K562 (cell line): ENCODE data around the gene CCNB1IP1. TPM values are rescaled to one million over a fixed set of nuclear protein-coding genes. Genes with fewer than 3 reads are reported as not detected.

Source experiments
- ATAC-seq: fragments of 200-7000 bp; cut with Tn5 transposase; 3 replicates; pipeline ENCODE4 v1.9.1; 2020; ENCODE audit warnings: moderate library complexity
- BruUV-seq: library from RNA; stranded (reverse); fragments of 400-500 nt; replicated peaks from 2 replicates; lab custom pipeline; 2021; lab: Mats Ljungman, UMichigan
- CTCF ChIA-PET: fragments of 300-600 bp; formaldehyde crosslinking; extraction: SDS; loops from one replicate; lab custom pipeline; 2021; ENCODE audit warnings: low intra/inter-chr PET ratio; lab: Yijun Ruan, JAX
- POLR2A ChIA-PET: fragments of 300-600, 350-650 bp; sonication (Branson Sonifier 250); formaldehyde crosslinking; extraction: SDS; loops from one replicate; lab custom pipeline; 2021; ENCODE audit warnings: antibody characterized with exemption, inconsistent platforms; lab: Yijun Ruan, JAX
- DNase-seq, 4 experiments: peaks; one replicate each; pipeline versions ENCODE4 v3.0.0 to v3.0.0-alpha.2; 2011 to 2018; ENCODE audit warnings: low spot score in 3 of 4, mixed read lengths in 3 of 4; ENCODE audit errors: extremely low read depth in 1 of 4
- FAIRE-seq: peaks from 2 replicates; lab custom pipeline; 2011; peaks lifted over from hg19 to GRCh38; lab: Jason Lieb, UNC
- H2AFZ ChIP-seq: 2 replicates; pipeline ENCODE4 v1.6.0; 2011; ENCODE audit warnings: low read depth, low read length, control low read depth, inconsistent platforms
- H3K27ac ChIP-seq: fragments of 200-600 bp; 3 replicates; pipeline ENCODE4 v1.8.0; 2011; ENCODE audit warnings: low read depth, mild to moderate bottlenecking, control low read depth, inconsistent platforms, low read length, moderate library complexity, mixed read lengths; ENCODE audit errors: extremely low read depth
- H3K27me3 ChIP-seq, 2 experiments: fragments of 300-600 bp in 1 of 2; 2 replicates in 1 of 2; 3 replicates in 1 of 2; pipeline versions ENCODE4 v1.6.0 to v1.8.0; 2011; ENCODE audit warnings: inconsistent platforms in 2 of 2, low read length in 2 of 2, mild to moderate bottlenecking in 1 of 2, mixed read lengths in 1 of 2, moderate library complexity in 1 of 2; ENCODE audit not compliant: control insufficient read depth in 2 of 2, insufficient read depth in 2 of 2
- H3K36me3 ChIP-seq: fragments of 300-600 bp; 3 replicates; pipeline ENCODE4 v1.8.0; 2011; ENCODE audit warnings: mild to moderate bottlenecking, low read length, inconsistent platforms; ENCODE audit not compliant: control insufficient read depth, insufficient read depth
- H3K4me1 ChIP-seq, 2 experiments: fragments of 200-600 bp in 1 of 2; replicated peaks in 1 of 2; 2 replicates in 1 of 2; 3 replicates in 1 of 2; pipeline versions ENCODE4 v1.5.1 to v1.8.0; 2011; ENCODE audit warnings: inconsistent platforms in 2 of 2, low read length in 2 of 2, mild to moderate bottlenecking in 1 of 2, mixed read lengths in 1 of 2, moderate library complexity in 1 of 2; ENCODE audit not compliant: control insufficient read depth in 2 of 2, insufficient read depth in 2 of 2
- H3K4me2 ChIP-seq: 2 replicates; pipeline ENCODE4 v1.6.1; 2011; ENCODE audit warnings: low read length, control low read depth, inconsistent platforms, mixed read lengths; ENCODE audit not compliant: insufficient read depth
- H3K4me3 ChIP-seq: fragments of 200-600 bp; sonication (generic), shearing (Covaris generic); 2 replicates; pipeline ENCODE4 v1.5.1; 2016; ENCODE audit warnings: control low read depth, inconsistent platforms
- H3K79me2 ChIP-seq: fragments of 200-600 bp; 3 replicates; pipeline ENCODE4 v1.8.0; 2011; ENCODE audit warnings: low read length, inconsistent platforms; ENCODE audit not compliant: control insufficient read depth, insufficient read depth
- H3K9ac ChIP-seq, 2 experiments: 2 replicates each; pipeline versions ENCODE4 v1.6.0 to v1.6.1; 2011; ENCODE audit warnings: low read depth in 2 of 2, low read length in 2 of 2, control low read depth in 1 of 2, inconsistent platforms in 1 of 2, mild to moderate bottlenecking in 1 of 2, mixed read lengths in 1 of 2; ENCODE audit not compliant: insufficient read depth in 1 of 2
- H3K9me1 ChIP-seq: one replicate; pipeline ENCODE4 v1.6.0; 2011; ENCODE audit warnings: inconsistent platforms, mild to moderate bottlenecking, low read length, moderate library complexity; ENCODE audit not compliant: control insufficient read depth, insufficient read depth
- H3K9me3 ChIP-seq: replicated peaks from 2 replicates; pipeline ENCODE4 v1.5.1; 2011; ENCODE audit warnings: low read depth, low read length, inconsistent platforms; ENCODE audit not compliant: control insufficient read depth, insufficient read depth
- H4K20me1 ChIP-seq: replicated peaks from 2 replicates; pipeline ENCODE4 v1.6.1; 2011; ENCODE audit warnings: low read length, inconsistent platforms, mixed read lengths; ENCODE audit not compliant: control insufficient read depth, insufficient read depth
- CTCF ChIP-seq, 3 experiments: IDR thresholded peaks in 2 of 3; conservative IDR thresholded peaks in 1 of 3; 2 replicates each; pipeline ENCODE4 v1.5.1; 2011 to 2012; ENCODE audit warnings: low read length in 3 of 3, mild to moderate bottlenecking in 3 of 3, control low read depth in 2 of 3, improper control_type of control experiment in 1 of 3, inconsistent platforms in 1 of 3, low read depth in 1 of 3, mixed read lengths in 1 of 3, moderate library complexity in 1 of 3; ENCODE audit not compliant: insufficient read depth in 2 of 3
- GTF3C2 ChIP-seq: IDR thresholded peaks from 3 replicates; pipeline ENCODE4 v1.6.1; 2011; ENCODE audit warnings: borderline replicate concordance, mild to moderate bottlenecking, moderate library complexity; ENCODE audit not compliant: insufficient read length; ENCODE audit errors: extremely low read depth
- ZNF318 ChIP-seq, 2 experiments: fragments of 450-650 bp; IDR thresholded peaks; 2 replicates each; pipeline ENCODE4 v1.6.1; 2016; ENCODE audit warnings: mild to moderate bottlenecking in 2 of 2, borderline replicate concordance in 1 of 2, low read depth in 1 of 2, moderate library complexity in 1 of 2
- in situ Hi-C: fragments of 300-500 bp; cut with MboI; formaldehyde crosslinking; loops from 4 replicates; pipeline ENCODE4 v1.15.0; 2018; ENCODE audit warnings: inconsistent platforms, mixed read lengths
- intact Hi-C: fragments of 100-400 bp; cut with micrococcal nuclease; formaldehyde crosslinking; loops from 2 replicates; pipeline ENCODE4 v1.14.2; 2022
- polyA plus RNA-seq, 8 experiments: library from polyadenylated mRNA; depleted of rRNA in 4 of 8; stranded (reverse) in 5 of 8; unstranded in 3 of 8; fragments of >200 nt; fragmentation: Nextera tagmentation in 2 of 8; fragmentation: Illumina TruSeq in 1 of 8; extraction: Ambion mirVana in 2 of 8; extraction: Trizol in 1 of 8; gene quantifications; 2 replicates each; pipeline versions ENCODE4 v1.2.1 to v1.2.3, GENCODE V29; 2011 to 2014; ENCODE audit warnings: inconsistent platforms in 1 of 8, missing spikeins in 1 of 8
- total RNA-seq, 7 experiments: library from RNA; depleted of rRNA in 6 of 7; stranded (reverse); fragments of >200 nt in 6 of 7; fragmentation: Illumina TruSeq in 2 of 7; extraction: Trizol in 2 of 7; gene quantifications; 2 replicates each; pipeline versions ENCODE4 v1.2.1 to v1.2.3, GENCODE V29; 2011 to 2021; ENCODE audit warnings: low replicate concordance in 1 of 7

The CCNB1IP1 gene
- total and polyA plus RNA-seq, 9 of the 15 experiments (the other 6 are each of a cell fraction or from before 2014, with no cell fraction given): 51.8 to 152 (median 81.0) TPM

- no peak for TF ChIP-seq ZNF318 (IDR thresholded peaks at IDR 0.05; ENCODE audit: borderline replicate concordance in 1 of 2, low read depth in 1 of 2)
- TF ChIP-seq, all 486 proteins: peak for 0
Observed at GRCh38 chr14:20356422-20356821, 23.3 kb upstream of the CCNB1IP1 start (continued).

- Histone ChIP-seq H3K4me1 (no peaks in the 10 kb centered on the region), H3K79me2 (no peaks in the 10 kb centered on the region), H3K27ac (no peak overlapping the region), H3K36me3 (peaks cover 70% of the 10 kb centered on the region), H3K9me3 (no peaks in the 10 kb centered on the region), H3K9ac (no peak overlapping the region), H3K9me1 (no peaks in the 10 kb centered on the region)
- CTCF ChIA-PET: interaction anchor here (1.4 kb wide), 1 partner anchor 23 kb away, joined by 5 read pairs; no protein-coding TSS in a partner anchor
- FAIRE-seq (no peak), DNase-seq (no peak), ATAC-seq (no peak)
- in situ Hi-C loops: no loop called here
- TF ChIP-seq GTF3C2 (no peak), CTCF (IDR thresholded peaks at IDR 0.05 in 2 of 3, conservative IDR thresholded peaks at IDR 0.05 in 1 of 3; ENCODE audit: insufficient read depth in 2 of 3, low read depth in 1 of 3, low read length in 3 of 3) (peak in 1 of 3 experiments; percentile 26; a peak in 2 of 6 replicates)
- TF ChIP-seq, all 486 proteins: peak for 1
- Histone ChIP-seq H3K4me3 (no peak overlapping the region), H3K4me2 (no peak overlapping the region), H3K27me3 (no peaks in the 10 kb centered on the region), H4K20me1 (no peaks in the 10 kb centered on the region), H2AFZ (no peak overlapping the region)
- intact Hi-C loops: no loop called here
- BruUV-seq: no TSS peak
- POLR2A ChIA-PET: no interaction called here
Observed at GRCh38 chr14:20350860-20351259, 17.8 kb upstream of the CCNB1IP1 start.
